HEK293 (cell line): Measurements from ENCODE around the gene NAT8L.

ENCODE experiments used
- ATF2 ChIP-seq: fragments of 450-650 bp; formaldehyde crosslinking; IDR thresholded peaks from 2 replicates; pipeline ENCODE4 v1.5.1; 2016; ENCODE audit warnings: missing biosample characterization, missing genetic modification characterization, low read depth
- HOXC10 ChIP-seq: sonication (generic); formaldehyde crosslinking; IDR thresholded peaks from 2 replicates; pipeline ENCODE4 v1.8.1; 2023; ENCODE audit warnings: mild to moderate bottlenecking, missing genetic modification reagents
- PRDM1 ChIP-seq: fragments of 450-650 bp; formaldehyde crosslinking; IDR thresholded peaks from 2 replicates; pipeline ENCODE4; 2016; ENCODE audit warnings: missing biosample characterization, missing genetic modification characterization
- ZBTB48 ChIP-seq: fragments of 450-650 bp; formaldehyde crosslinking; IDR thresholded peaks from 2 replicates; pipeline ENCODE4 v1.5.1; 2016; ENCODE audit warnings: missing biosample characterization, missing genetic modification characterization
- ZBTB8A ChIP-seq: fragments of 450-650 bp; formaldehyde crosslinking; IDR thresholded peaks from 2 replicates; pipeline ENCODE4 v1.5.1; 2016; ENCODE audit warnings: missing biosample characterization, missing genetic modification characterization
- ZNF248 ChIP-seq: fragments of 450-650 bp; formaldehyde crosslinking; IDR thresholded peaks from 2 replicates; pipeline ENCODE4 v1.5.1; 2017; ENCODE audit warnings: missing biosample characterization, missing genetic modification characterization
- ZNF292 ChIP-seq: fragments of 450-650 bp; formaldehyde crosslinking; IDR thresholded peaks from 2 replicates; pipeline ENCODE4 v1.5.1; 2016; ENCODE audit warnings: low read depth, missing biosample characterization, missing genetic modification characterization, borderline replicate concordance
- ZNF658 ChIP-seq: fragments of 450-650 bp; formaldehyde crosslinking; IDR thresholded peaks from 2 replicates; pipeline ENCODE4; 2016; ENCODE audit warnings: missing biosample characterization, missing genetic modification characterization
- TF ChIP-seq, protein P1 (sequence below): sonication (generic); formaldehyde crosslinking; IDR thresholded peaks from 2 replicates; pipeline ENCODE4 v1.8.1; 2022; ENCODE audit warnings: mild to moderate bottlenecking, moderate library complexity, missing genetic modification reagents
- TF ChIP-seq, protein P2 (sequence below): fragments of 450-650 bp; formaldehyde crosslinking; IDR thresholded peaks from 2 replicates; pipeline ENCODE4 v1.5.1; 2017; ENCODE audit warnings: missing biosample characterization, missing genetic modification characterization

- no peak for TF ChIP-seq PRDM1 (tag by site-specific recombination)
- no peak for TF ChIP-seq HOXC10 (CRISPR knock-in tag)
- no peak for TF ChIP-seq ZNF248
- TF ChIP-seq ZNF292: no peak
- TF ChIP-seq, protein P1, sequence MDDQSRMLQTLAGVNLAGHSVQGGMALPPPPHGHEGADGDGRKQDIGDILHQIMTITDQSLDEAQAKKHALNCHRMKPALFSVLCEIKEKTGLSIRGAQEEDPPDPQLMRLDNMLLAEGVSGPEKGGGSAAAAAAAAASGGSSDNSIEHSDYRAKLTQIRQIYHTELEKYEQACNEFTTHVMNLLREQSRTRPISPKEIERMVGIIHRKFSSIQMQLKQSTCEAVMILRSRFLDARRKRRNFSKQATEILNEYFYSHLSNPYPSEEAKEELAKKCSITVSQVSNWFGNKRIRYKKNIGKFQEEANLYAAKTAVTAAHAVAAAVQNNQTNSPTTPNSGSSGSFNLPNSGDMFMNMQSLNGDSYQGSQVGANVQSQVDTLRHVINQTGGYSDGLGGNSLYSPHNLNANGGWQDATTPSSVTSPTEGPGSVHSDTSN (CRISPR knock-in tag): no peak
- TF ChIP-seq ATF2 (tag by site-specific recombination): no peak
- no peak for TF ChIP-seq ZNF658 (tag by site-specific recombination)
- no peak for TF ChIP-seq ZBTB48 (tag by site-specific recombination)
- TF ChIP-seq, protein P2, sequence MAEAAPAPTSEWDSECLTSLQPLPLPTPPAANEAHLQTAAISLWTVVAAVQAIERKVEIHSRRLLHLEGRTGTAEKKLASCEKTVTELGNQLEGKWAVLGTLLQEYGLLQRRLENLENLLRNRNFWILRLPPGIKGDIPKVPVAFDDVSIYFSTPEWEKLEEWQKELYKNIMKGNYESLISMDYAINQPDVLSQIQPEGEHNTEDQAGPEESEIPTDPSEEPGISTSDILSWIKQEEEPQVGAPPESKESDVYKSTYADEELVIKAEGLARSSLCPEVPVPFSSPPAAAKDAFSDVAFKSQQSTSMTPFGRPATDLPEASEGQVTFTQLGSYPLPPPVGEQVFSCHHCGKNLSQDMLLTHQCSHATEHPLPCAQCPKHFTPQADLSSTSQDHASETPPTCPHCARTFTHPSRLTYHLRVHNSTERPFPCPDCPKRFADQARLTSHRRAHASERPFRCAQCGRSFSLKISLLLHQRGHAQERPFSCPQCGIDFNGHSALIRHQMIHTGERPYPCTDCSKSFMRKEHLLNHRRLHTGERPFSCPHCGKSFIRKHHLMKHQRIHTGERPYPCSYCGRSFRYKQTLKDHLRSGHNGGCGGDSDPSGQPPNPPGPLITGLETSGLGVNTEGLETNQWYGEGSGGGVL (tag by site-specific recombination): no peak
- no peak for TF ChIP-seq ZBTB8A
Measured at GRCh38 chr4:2011583-2011982, 47.5 kb upstream of the NAT8L start.
